Vagina (tissue), 2 donors: ENCODE data around the gene KCNIP4.

Experiments used
- CTCF ChIP-seq, 3 experiments: fragments of 450-650 bp in 2 of 3; fragments of 200-600 bp in 1 of 3; sonication (generic) in 1 of 3; IDR thresholded peaks; one replicate each; pipeline ENCODE4 v1.5.1; 2017 to 2019; ENCODE audit warnings: antibody characterized with exemption in 3 of 3, mild to moderate bottlenecking in 2 of 3, moderate library complexity in 2 of 3
- POLR2A ChIP-seq, 2 donors: fragments of 450-650 bp; IDR thresholded peaks; one replicate each; pipeline ENCODE4 v1.6.1; 2017; ENCODE audit warnings: antibody characterized with exemption in 2 of 2, mild to moderate bottlenecking in 2 of 2, moderate library complexity in 2 of 2
- POLR2AphosphoS5 ChIP-seq, 2 donors: sonication (generic); formaldehyde crosslinking; IDR thresholded peaks; one replicate each; pipeline ENCODE4 v1.9.0; 2017; ENCODE audit warnings: antibody characterized with exemption in 2 of 2, mild to moderate bottlenecking in 2 of 2, low read depth in 1 of 2; ENCODE audit not compliant: insufficient read depth in 1 of 2

- TF ChIP-seq CTCF (IDR thresholded peaks at IDR 0.05) (no peak), POLR2AphosphoS5 (IDR thresholded peaks at IDR 0.05; ENCODE audit: insufficient read depth in 1 of 2, low read depth in 1 of 2) (no peak), POLR2A (IDR thresholded peaks at IDR 0.05) (no peak)
Measured at GRCh38 chr4:20840648-20841190, 1107.9 kb downstream of the KCNIP4 start.
